ENCODE data around the gene TIMP2. TPM values are rescaled to one million over a fixed set of nuclear protein-coding genes. Genes with fewer than 3 reads are reported as not detected.
A peak's percentile ranks its signal among the peaks of the same experiment; 100 is the strongest.

The TIMP2 gene
- total and polyA plus RNA-seq, 8 donors: 20.9 to 100.0 (median 47.2) TPM

GRCh38 chr17:78922816-78923498 is 2.2 kb downstream of the TIMP2 start:
- intact Hi-C loops (cut with DNase I; ENCODE audit: low total_unique reads): no loop called here
- Histone ChIP-seq H3K4me1 (peaks cover 46 to 86% (median 65%) of the 10 kb centered on the region in 4 donors), H3K36me3 (no peaks in the 10 kb centered on the region), H3K9me3 (no peaks in the 10 kb centered on the region), H3K27ac (peak overlapping the region; percentile 70 to 97 (median 87)), H3K27me3 (no peaks in the 10 kb centered on the region), H3K4me3 (peak overlapping the region; percentile 80 to 86 (median 85))
- TF ChIP-seq EP300 (IDR thresholded peaks at IDR 0.05) (no peak), POLR2AphosphoS5 (IDR thresholded peaks at IDR 0.05) (no peak), CTCF (IDR thresholded peaks at IDR 0.05) (no peak), POLR2A (IDR thresholded peaks at IDR 0.05) (no peak)
- WGBS, 5 donors: 48 to 76% (median 70%) methylated on average over 10 to 13 of the region's 13 CpGs
- DNase-seq: no peak

GRCh38 chr17:78921437-78921971 is 3.7 kb downstream of the TIMP2 start:
- Histone ChIP-seq H3K4me3 (peak overlapping the region in 2 of 4 donors; percentile 4 to 86), H3K27ac (peak overlapping the region in 4 of 5 donors; percentile 79 to 97 (median 92)), H3K9me3 (no peaks in the 10 kb centered on the region), H3K4me1 (peaks cover 48 to 89% (median 73%) of the 10 kb centered on the region in 4 donors), H3K27me3 (no peaks in the 10 kb centered on the region), H3K36me3 (no peaks in the 10 kb centered on the region)
- TF ChIP-seq CTCF (IDR thresholded peaks at IDR 0.05) (no peak), POLR2AphosphoS5 (IDR thresholded peaks at IDR 0.05) (peak in 2 of 3 donors; percentile 8 to 31)
- WGBS, 5 donors: 43 to 69% (median 59%) methylated on average over 8 of the region's 8 CpGs
- intact Hi-C loops (cut with DNase I; ENCODE audit: low total_unique reads): no loop called here
- peak in 1 of 2 donors; percentile 57 for DNase-seq

- 49 to 63% (median 54%) methylated on average over 8 of the region's 8 CpGs for WGBS, 5 donors
These were observed 4.7 kb downstream of the TIMP2 start for GRCh38 chr17:78920528-78920927.

More at GRCh38 chr17:78920528-78920927, 4.7 kb downstream of the TIMP2 start:
- peaks cover 58 to 90% (median 78%) of the 10 kb centered on the region in 4 donors for H3K4me1 ChIP-seq
- no peaks in the 10 kb centered on the region for H3K36me3 ChIP-seq
- no peaks in the 10 kb centered on the region for H3K9me3 ChIP-seq
- H3K4me3 ChIP-seq: no peak overlapping the region
- no peaks in the 10 kb centered on the region for H3K27me3 ChIP-seq
- TF ChIP-seq POLR2AphosphoS5 (IDR thresholded peaks at IDR 0.05) (no peak), EP300 (IDR thresholded peaks at IDR 0.05) (no peak), CTCF (IDR thresholded peaks at IDR 0.05) (no peak), POLR2A (IDR thresholded peaks at IDR 0.05) (no peak)
- intact Hi-C loops (cut with DNase I; ENCODE audit: low total_unique reads): no loop called here
- DNase-seq: no peak
- peak overlapping the region in 4 of 5 donors; percentile 14 to 97 (median 88) for H3K27ac ChIP-seq
